ENCODE results near the gene DTX3. TPM values are rescaled to one million over a fixed set of nuclear protein-coding genes. Genes with fewer than 3 reads are reported as not detected.
A peak's percentile ranks its signal among the peaks of the same experiment; 100 is the strongest.
"Not testable (repeated sequence)": the region's sequence is repeated elsewhere in the genome, so short reads cannot be mapped to it uniquely, and the experiment has no call there.

The DTX3 gene
- total RNA-seq, 1 experiment from 2014 or later: 19.3 TPM

GRCh38 chr12:57631566-57632072 is 27.0 kb downstream of the DTX3 start:
- no peak for DNase-seq (ENCODE audit: low read depth)

GRCh38 chr12:57632073-57632957 is 27.7 kb downstream of the DTX3 start:
- no peak for DNase-seq (ENCODE audit: low read depth)

- peak; percentile 40 for DNase-seq (ENCODE audit: low read depth)
These were observed 28.6 kb downstream of the DTX3 start, which contains the start of gene B4GALNT1 for GRCh38 chr12:57632958-57633840. Gene B4GALNT1, minus strand, starts transcription at chr12:57633201. Its CDS starts 1,069 bp downstream, at chr12:57632132.

- DNase-seq (ENCODE audit: low read depth): not testable (repeated sequence)
These were observed 32.1 kb downstream of the DTX3 start for GRCh38 chr12:57636731-57637130.

GRCh38 chr12:57637364-57637763 is 32.7 kb downstream of the DTX3 start:
- DNase-seq (ENCODE audit: low read depth): no peak

- no peak for DNase-seq (ENCODE audit: low read depth)
These were observed 33.5 kb downstream of the DTX3 start for GRCh38 chr12:57638096-57638495.

GRCh38 chr12:57640175-57641042 is 35.8 kb downstream of the DTX3 start:
- DNase-seq (ENCODE audit: low read depth): no peak

GRCh38 chr12:57641699-57642442 is 37.2 kb downstream of the DTX3 start:
- DNase-seq (ENCODE audit: low read depth): no peak

- peak; percentile 63 for DNase-seq (ENCODE audit: low read depth)
These were observed 41.5 kb downstream of the DTX3 start for GRCh38 chr12:57645990-57646658.

GRCh38 chr12:57646659-57647049 is 42.0 kb downstream of the DTX3 start:
- not testable (repeated sequence) for DNase-seq (ENCODE audit: low read depth)

GRCh38 chr12:57654042-57654441 is 49.4 kb downstream of the DTX3 start:
- DNase-seq (ENCODE audit: low read depth): no peak

GRCh38 chr12:57655541-57656240 is 51.1 kb downstream of the DTX3 start:
- DNase-seq (ENCODE audit: low read depth): no peak

GRCh38 chr12:57656408-57656807 is 51.8 kb downstream of the DTX3 start:
- not testable (repeated sequence) for DNase-seq (ENCODE audit: low read depth)

GRCh38 chr12:57657744-57658143 is 53.1 kb downstream of the DTX3 start:
- DNase-seq (ENCODE audit: low read depth): peak; percentile 10

GRCh38 chr12:57658890-57659289 is 54.3 kb downstream of the DTX3 start:
- no peak for DNase-seq (ENCODE audit: low read depth)
